Measurements from ENCODE around the gene COPS7B. TPM values are rescaled to one million over a fixed set of nuclear protein-coding genes. Genes with fewer than 3 reads are reported as not detected.
A peak's percentile ranks its signal among the peaks of the same experiment; 100 is the strongest.

Gene COPS7B
- total RNA-seq, 1 experiment from 2014 or later: 41.3 TPM

- H3K9me3 ChIP-seq (ENCODE audit: control insufficient read depth, insufficient read depth, low read depth, low read length): no peaks in the 10 kb centered on the region
- peak; percentile 45; the same call in 1 of the 2 replicates for ATAC-seq
- no peaks in the 10 kb centered on the region for H3K36me3 ChIP-seq (ENCODE audit: control insufficient read depth, insufficient read depth, low read length)
- intact Hi-C loops (cut with micrococcal nuclease; ENCODE audit: unreplicated experiment): no loop called here
- H3K4me1 ChIP-seq (ENCODE audit: control insufficient read depth, insufficient read depth, low read length): no peaks in the 10 kb centered on the region
- ChIA-PET CTCF (interaction anchor here (0.6 kb wide), 1 partner anchor 349 kb away, joined by 4 read pairs; no protein-coding TSS in a partner anchor), POLR2A (no interaction called here)
- no peak for DNase-seq (ENCODE audit: low read depth, low spot score)
- TF ChIP-seq TCF7L2 (IDR thresholded peaks at IDR 0.05; ENCODE audit: low read depth, low read length) (no peak), CTCF (IDR thresholded peaks at IDR 0.05) (no peak), POLR2AphosphoS5 (IDR thresholded peaks at IDR 0.05; ENCODE audit: low read depth, low read length) (no peak), SIN3A (IDR thresholded peaks at IDR 0.05; ENCODE audit: borderline replicate concordance, insufficient read depth, low read depth, low read length) (no peak), REST (IDR thresholded peaks at IDR 0.05; ENCODE audit: insufficient read depth in 1 of 2, low read depth in 2 of 2, low read length in 1 of 2) (no peak)
- no peak overlapping the region for H3K4me3 ChIP-seq (ENCODE audit: low read depth in 2 of 2, low read length in 2 of 2)
- H3K27me3 ChIP-seq (ENCODE audit: control insufficient read depth, insufficient read depth, low read length): no peaks in the 10 kb centered on the region
- in situ Hi-C loops (cut with HindIII; ENCODE audit: low pct_unique_long_range_greater_than_20kb, low sequenced_read_pairs): no loop called here
- no peak overlapping the region for H3K27ac ChIP-seq (ENCODE audit: low read length)
- no TSS peak for BruUV-seq (replicated peaks)
Observed at GRCh38 chr2:231820786-231821303, 34.6 kb downstream of the COPS7B start.

GRCh38 chr2:231821908-231822307, 35.7 kb downstream of the COPS7B start:
- DNase-seq (ENCODE audit: low read depth, low spot score): no peak
- TF ChIP-seq TCF7L2 (IDR thresholded peaks at IDR 0.05; ENCODE audit: low read depth, low read length) (no peak), SIN3A (IDR thresholded peaks at IDR 0.05; ENCODE audit: borderline replicate concordance, insufficient read depth, low read depth, low read length) (no peak), REST (IDR thresholded peaks at IDR 0.05; ENCODE audit: insufficient read depth in 1 of 2, low read depth in 2 of 2, low read length in 1 of 2) (no peak), POLR2AphosphoS5 (IDR thresholded peaks at IDR 0.05; ENCODE audit: low read depth, low read length) (no peak), CTCF (IDR thresholded peaks at IDR 0.05) (no peak)
- H3K27me3 ChIP-seq (ENCODE audit: control insufficient read depth, insufficient read depth, low read length): no peaks in the 10 kb centered on the region
- H3K4me1 ChIP-seq (ENCODE audit: control insufficient read depth, insufficient read depth, low read length): no peaks in the 10 kb centered on the region
- no peaks in the 10 kb centered on the region for H3K9me3 ChIP-seq (ENCODE audit: control insufficient read depth, insufficient read depth, low read depth, low read length)
- ChIA-PET POLR2A (no interaction called here), CTCF (no interaction called here)
- intact Hi-C loops (cut with micrococcal nuclease; ENCODE audit: unreplicated experiment) (no loop called here), in situ Hi-C loops (cut with HindIII; ENCODE audit: low pct_unique_long_range_greater_than_20kb, low sequenced_read_pairs) (no loop called here)
- H3K27ac ChIP-seq (ENCODE audit: low read length): no peak overlapping the region
- no peaks in the 10 kb centered on the region for H3K36me3 ChIP-seq (ENCODE audit: control insufficient read depth, insufficient read depth, low read length)
- no TSS peak for BruUV-seq (replicated peaks)
- no peak overlapping the region for H3K4me3 ChIP-seq (ENCODE audit: low read depth in 2 of 2, low read length in 2 of 2)
- ATAC-seq: no peak

Data from Panc1 (cell line).